GM19455 (cell line): ENCODE data around the gene TTC14.

Source experiments
- ATAC-seq: cut with Tn5 transposase; IDR thresholded peaks from one replicate; pipeline ENCODE4 v1.9.1; 2021; ENCODE audit not compliant: unreplicated experiment

Gene TTC14

GRCh38 chr3:180626844-180627243, 24.9 kb downstream of the TTC14 start:
- peak; percentile 82 for ATAC-seq

GRCh38 chr3:180630371-180630770, 28.4 kb downstream of the TTC14 start:
- no peak for ATAC-seq

- no peak for ATAC-seq
Measured at GRCh38 chr3:180631317-180631716, 29.4 kb downstream of the TTC14 start.

GRCh38 chr3:180633722-180634121, 31.8 kb downstream of the TTC14 start:
- no peak for ATAC-seq

- no peak for ATAC-seq
Measured at GRCh38 chr3:180640987-180641386, 39.0 kb downstream of the TTC14 start.

- ATAC-seq: peak; percentile 56
Measured at GRCh38 chr3:180646187-180646790, 44.3 kb downstream of the TTC14 start.

- no peak for ATAC-seq
Measured at GRCh38 chr3:180656406-180656805, 54.4 kb downstream of the TTC14 start.

GRCh38 chr3:180657094-180657493, 55.1 kb downstream of the TTC14 start:
- no peak for ATAC-seq
